Uterus (tissue), 4 donors: ENCODE results near the gene SUGCT. TPM values are rescaled to one million over a fixed set of nuclear protein-coding genes. Genes with fewer than 3 reads are reported as not detected.

ENCODE experiments used
- DNase-seq, 2 donors: peaks; one replicate each; pipeline ENCODE4 v3.0.0-alpha.2; 2019 to 2020
- H3K27ac ChIP-seq, 2 donors: fragments of 200-600 bp; sonication (generic); 1 replicate in 1 of 2; 2 replicates in 1 of 2; pipeline ENCODE4 v1.5.1; 2016 to 2018
- H3K27me3 ChIP-seq, 2 donors: fragments of 200-600 bp; sonication (generic); one replicate each; pipeline ENCODE4 v1.5.1; 2018 to 2019; ENCODE audit warnings: control low read depth in 1 of 2
- H3K36me3 ChIP-seq, 2 donors: fragments of 200-600 bp; sonication (generic); one replicate each; pipeline ENCODE4 v1.5.1; 2019; ENCODE audit warnings: control low read depth in 1 of 2
- H3K4me1 ChIP-seq, 2 donors: fragments of 200-600 bp; sonication (generic); one replicate each; pipeline ENCODE4 v1.5.1; 2018 to 2019; ENCODE audit warnings: control low read depth in 1 of 2
- H3K4me3 ChIP-seq, 2 donors: fragments of 200-600 bp; sonication (generic); 1 replicate in 1 of 2; 2 replicates in 1 of 2; pipeline ENCODE4 v1.5.1; 2018 to 2019; ENCODE audit warnings: mild to moderate bottlenecking in 1 of 2
- H3K9me3 ChIP-seq, 2 donors: fragments of 200-600 bp; sonication (generic); one replicate each; pipeline ENCODE4 v1.5.1; 2019; ENCODE audit warnings: control low read depth in 1 of 2
- POLR2A ChIP-seq, 2 donors: fragments of 450-650 bp; IDR thresholded peaks; one replicate each; pipeline ENCODE4 v1.6.1; 2016; ENCODE audit warnings: antibody characterized with exemption in 2 of 2, mild to moderate bottlenecking in 1 of 2, moderate library complexity in 1 of 2
- intact Hi-C: fragments of 100-400 bp; cut with DNase I; formaldehyde crosslinking; loops from one replicate; pipeline ENCODE4 v1.15.1; 2023; ENCODE audit warnings: low total_unique reads
- total RNA-seq, 4 donors: library from RNA; depleted of rRNA in 3 of 4; stranded (reverse); fragments of >200 nt in 3 of 4; gene quantifications; one replicate each; pipeline versions ENCODE4 v1.1.0 to v1.2.4, GENCODE V29; 2014 to 2023
- TF ChIP-seq, protein P1 (sequence below), 4 experiments: fragments of 200-600 bp in 2 of 4; fragments of 450-650 bp in 2 of 4; sonication (generic) in 2 of 4; IDR thresholded peaks; one replicate each; pipeline ENCODE4 v1.5.1; 2016 to 2019; ENCODE audit warnings: antibody characterized with exemption in 4 of 4, mild to moderate bottlenecking in 2 of 4, moderate library complexity in 1 of 4
- donor health status: DM: yes; HTN: yes; CAD: no.

Gene SUGCT
- total RNA-seq, 4 donors from 2014 or later: 2.0 to 9.6 (median 6.3) TPM; not detected in 1

GRCh38 chr7:40199076-40199802 is 64.4 kb downstream of the SUGCT start:
- TF ChIP-seq, protein P1, sequence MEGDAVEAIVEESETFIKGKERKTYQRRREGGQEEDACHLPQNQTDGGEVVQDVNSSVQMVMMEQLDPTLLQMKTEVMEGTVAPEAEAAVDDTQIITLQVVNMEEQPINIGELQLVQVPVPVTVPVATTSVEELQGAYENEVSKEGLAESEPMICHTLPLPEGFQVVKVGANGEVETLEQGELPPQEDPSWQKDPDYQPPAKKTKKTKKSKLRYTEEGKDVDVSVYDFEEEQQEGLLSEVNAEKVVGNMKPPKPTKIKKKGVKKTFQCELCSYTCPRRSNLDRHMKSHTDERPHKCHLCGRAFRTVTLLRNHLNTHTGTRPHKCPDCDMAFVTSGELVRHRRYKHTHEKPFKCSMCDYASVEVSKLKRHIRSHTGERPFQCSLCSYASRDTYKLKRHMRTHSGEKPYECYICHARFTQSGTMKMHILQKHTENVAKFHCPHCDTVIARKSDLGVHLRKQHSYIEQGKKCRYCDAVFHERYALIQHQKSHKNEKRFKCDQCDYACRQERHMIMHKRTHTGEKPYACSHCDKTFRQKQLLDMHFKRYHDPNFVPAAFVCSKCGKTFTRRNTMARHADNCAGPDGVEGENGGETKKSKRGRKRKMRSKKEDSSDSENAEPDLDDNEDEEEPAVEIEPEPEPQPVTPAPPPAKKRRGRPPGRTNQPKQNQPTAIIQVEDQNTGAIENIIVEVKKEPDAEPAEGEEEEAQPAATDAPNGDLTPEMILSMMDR (IDR thresholded peaks at IDR 0.05): peak in 2 of 4 experiments; percentile 16 to 20
- no peak for TF ChIP-seq POLR2A (IDR thresholded peaks at IDR 0.05)
- Histone ChIP-seq H3K27ac (no peak overlapping the region), H3K4me3 (no peak overlapping the region), H3K4me1 (no peaks in the 10 kb centered on the region), H3K9me3 (no peaks in the 10 kb centered on the region), H3K36me3 (no peaks in the 10 kb centered on the region), H3K27me3 (no peaks in the 10 kb centered on the region)
- DNase-seq: no peak
- intact Hi-C loops: no loop called here

- Histone ChIP-seq H3K4me1 (no peaks in the 10 kb centered on the region), H3K27me3 (no peaks in the 10 kb centered on the region), H3K36me3 (no peaks in the 10 kb centered on the region), H3K4me3 (no peak overlapping the region), H3K27ac (no peak overlapping the region), H3K9me3 (no peaks in the 10 kb centered on the region)
- intact Hi-C loops: no loop called here
- no peak for DNase-seq
- TF ChIP-seq, protein P1 (IDR thresholded peaks at IDR 0.05): no peak
- no peak for TF ChIP-seq POLR2A (IDR thresholded peaks at IDR 0.05)
These were observed 66.0 kb downstream of the SUGCT start for GRCh38 chr7:40200791-40201190.

GRCh38 chr7:40202851-40203250 is 68.0 kb downstream of the SUGCT start:
- Histone ChIP-seq H3K27me3 (no peaks in the 10 kb centered on the region), H3K27ac (no peak overlapping the region), H3K4me3 (no peak overlapping the region), H3K9me3 (no peaks in the 10 kb centered on the region), H3K36me3 (no peaks in the 10 kb centered on the region), H3K4me1 (no peaks in the 10 kb centered on the region)
- intact Hi-C loops: no loop called here
- no peak for DNase-seq
- TF ChIP-seq, protein P1 (IDR thresholded peaks at IDR 0.05): no peak
- no peak for TF ChIP-seq POLR2A (IDR thresholded peaks at IDR 0.05)

- intact Hi-C loops: no loop called here
- DNase-seq: no peak
- TF ChIP-seq, protein P1 (IDR thresholded peaks at IDR 0.05): no peak
- no peak for TF ChIP-seq POLR2A (IDR thresholded peaks at IDR 0.05)
These were observed 69.8 kb downstream of the SUGCT start for GRCh38 chr7:40204581-40204980.

DNA sequence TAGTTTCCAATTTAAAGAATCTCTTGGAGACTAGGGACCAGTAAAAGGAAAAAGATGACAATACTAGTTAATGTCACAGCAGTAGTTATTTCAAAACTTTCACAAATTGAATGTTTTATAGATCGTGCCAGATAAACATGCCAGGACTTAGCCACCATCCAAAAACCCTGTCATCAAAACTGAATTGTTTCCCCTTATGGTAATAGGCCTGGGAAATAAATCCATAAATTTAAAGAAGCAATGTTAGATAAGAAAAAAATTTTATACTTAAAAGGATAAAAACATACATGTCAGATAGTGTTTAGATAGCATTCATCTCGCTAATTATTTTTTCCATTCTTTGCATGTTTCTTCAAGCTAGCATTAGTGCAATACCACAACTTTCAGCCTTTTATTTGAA is 71.2 kb downstream of the SUGCT start:
- TF ChIP-seq, protein P1 (IDR thresholded peaks at IDR 0.05): no peak
- no peak for TF ChIP-seq POLR2A (IDR thresholded peaks at IDR 0.05)

More at GRCh38 chr7:40204581-40204980, 69.8 kb downstream of the SUGCT start:
- H3K4me3 ChIP-seq: no peak overlapping the region
- H3K27ac ChIP-seq: no peak overlapping the region
- no peaks in the 10 kb centered on the region for H3K4me1 ChIP-seq
- H3K9me3 ChIP-seq: no peaks in the 10 kb centered on the region
- H3K36me3 ChIP-seq: no peaks in the 10 kb centered on the region
- no peaks in the 10 kb centered on the region for H3K27me3 ChIP-seq

More for the DNA sequence above, 71.2 kb downstream of the SUGCT start:
- no peak overlapping the region for H3K4me3 ChIP-seq
- DNase-seq: no peak
- H3K27ac ChIP-seq: no peak overlapping the region
- intact Hi-C loops: no loop called here
- no peaks in the 10 kb centered on the region for H3K9me3 ChIP-seq
- H3K27me3 ChIP-seq: no peaks in the 10 kb centered on the region
- H3K36me3 ChIP-seq: no peaks in the 10 kb centered on the region
- no peaks in the 10 kb centered on the region for H3K4me1 ChIP-seq
